Measurements from ENCODE around the gene TMEM141.
"Not testable (repeated sequence)": the region's sequence is repeated elsewhere in the genome, so short reads cannot be mapped to it uniquely, and the experiment has no call there.

The TMEM141 gene

DNA sequence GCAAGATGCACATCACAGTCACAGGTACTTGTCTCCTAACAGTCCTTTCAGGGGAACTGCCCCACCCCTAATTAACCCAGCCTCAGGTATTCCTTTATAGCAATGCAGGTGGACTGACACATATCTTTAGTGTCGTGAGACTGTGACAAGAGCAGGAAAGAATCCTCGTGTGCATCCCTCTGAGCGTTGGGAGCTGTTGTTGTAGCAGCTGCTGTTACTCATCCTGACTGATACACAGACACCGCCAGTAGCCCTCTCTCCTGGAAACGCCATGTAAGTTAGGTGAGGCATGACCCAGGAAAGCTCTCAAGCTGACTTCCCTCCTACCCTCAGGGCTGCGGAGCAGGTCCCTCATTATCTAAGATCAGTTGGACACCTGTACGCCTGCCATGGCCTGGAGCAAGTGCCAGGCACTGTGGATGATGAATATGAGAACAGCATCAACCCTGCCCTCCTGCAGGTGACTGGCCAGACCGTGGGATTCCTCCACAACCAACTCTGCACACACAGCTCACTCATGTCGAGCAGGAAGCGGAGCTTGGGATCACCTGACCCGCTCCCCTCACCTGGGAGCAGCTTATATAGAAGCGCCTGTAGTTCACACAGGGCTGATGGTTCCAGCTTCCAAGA lies 16.6 kb upstream of the TMEM141 start:
- Mint-ChIP-seq H3K27me3 (ENCODE audit: low read depth) (peaks cover 21% of the 10 kb centered on the region), H3K4me1 (ENCODE audit: low read depth) (peaks cover 2% of the 10 kb centered on the region), H3K9me3 (peaks cover 8% of the 10 kb centered on the region), H3K36me3 (ENCODE audit: low read depth) (no peaks in the 10 kb centered on the region), H3K27ac (no peak overlapping the region), H3K4me3 (no peak overlapping the region)
- DNase-seq (ENCODE audit: low spot score): no peak

DNA sequence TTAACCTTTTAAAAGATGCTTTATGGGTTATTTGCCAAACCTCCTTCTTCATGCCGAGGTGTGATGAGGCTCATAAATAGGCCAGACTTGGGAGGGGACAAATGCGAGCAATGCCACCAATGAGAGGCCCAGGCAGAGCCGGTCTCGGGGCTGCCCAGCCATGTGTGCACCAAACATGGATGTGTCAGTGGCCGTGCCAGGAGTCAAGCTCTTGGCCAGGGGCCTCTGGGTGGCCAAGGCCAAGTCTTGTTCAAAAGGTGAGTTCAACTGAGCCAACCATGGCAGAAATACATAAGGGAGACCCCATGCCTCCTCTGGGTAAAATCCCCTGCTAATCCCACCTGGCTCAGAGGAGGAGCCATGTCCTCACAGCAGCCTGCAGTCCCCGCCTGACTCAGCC lies 16.0 kb upstream of the TMEM141 start:
- H3K27ac Mint-ChIP-seq: no peak overlapping the region
- H3K36me3 Mint-ChIP-seq (ENCODE audit: low read depth): no peaks in the 10 kb centered on the region
- H3K4me1 Mint-ChIP-seq (ENCODE audit: low read depth): no peaks in the 10 kb centered on the region
- H3K4me3 Mint-ChIP-seq: no peak overlapping the region
- DNase-seq (ENCODE audit: low spot score): no peak
- H3K9me3 Mint-ChIP-seq: peaks cover 8% of the 10 kb centered on the region
- H3K27me3 Mint-ChIP-seq (ENCODE audit: low read depth): peaks cover 25% of the 10 kb centered on the region

DNA sequence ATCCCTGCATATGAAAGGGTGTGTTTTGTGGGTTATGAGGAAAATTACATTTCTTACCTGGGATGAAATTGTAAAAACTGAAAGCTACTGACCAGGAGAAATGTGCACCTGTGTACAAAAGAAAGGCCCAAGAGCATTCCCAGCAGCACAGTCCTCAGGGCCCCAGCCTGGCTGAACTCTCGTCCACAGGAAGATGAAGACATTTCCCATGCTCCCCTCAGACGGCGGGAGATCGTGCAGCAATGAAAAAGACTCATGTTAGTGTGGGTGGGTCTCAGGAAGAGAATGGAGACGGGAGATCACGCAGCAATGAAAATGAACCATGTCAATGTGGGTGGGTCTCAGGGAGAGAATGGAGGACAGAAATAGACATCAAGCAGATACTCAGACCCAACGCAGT lies 14.2 kb upstream of the TMEM141 start:
- H3K27ac Mint-ChIP-seq: no peak overlapping the region
- no peaks in the 10 kb centered on the region for H3K36me3 Mint-ChIP-seq (ENCODE audit: low read depth)
- DNase-seq (ENCODE audit: low spot score): no peak
- peaks cover 32% of the 10 kb centered on the region for H3K27me3 Mint-ChIP-seq (ENCODE audit: low read depth)
- H3K4me3 Mint-ChIP-seq: no peak overlapping the region
- H3K9me3 Mint-ChIP-seq: peaks cover 8% of the 10 kb centered on the region
- no peaks in the 10 kb centered on the region for H3K4me1 Mint-ChIP-seq (ENCODE audit: low read depth)

DNA sequence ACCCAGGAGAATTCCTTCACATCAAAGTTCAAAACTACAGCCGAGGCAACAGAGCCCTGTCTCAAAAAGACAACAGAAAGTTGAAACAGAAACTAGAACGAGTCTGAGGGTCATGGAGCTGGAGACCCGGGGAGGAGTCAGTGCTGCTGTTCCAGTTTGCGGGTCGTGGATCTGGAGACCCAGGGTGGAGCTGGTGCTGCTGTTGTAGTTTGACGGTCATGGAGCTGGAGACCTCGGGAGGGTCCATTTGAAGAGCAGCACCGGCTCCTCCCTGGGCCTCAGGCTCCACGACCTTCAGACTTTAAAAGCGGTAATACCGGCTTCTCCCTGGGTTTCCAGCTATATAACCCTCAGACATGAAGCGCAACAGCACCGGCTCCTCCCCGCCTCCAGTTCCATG lies 13.8 kb upstream of the TMEM141 start:
- H3K9me3 Mint-ChIP-seq: peaks cover 8% of the 10 kb centered on the region
- no peaks in the 10 kb centered on the region for H3K4me1 Mint-ChIP-seq (ENCODE audit: low read depth)
- H3K27ac Mint-ChIP-seq: no peak overlapping the region
- H3K36me3 Mint-ChIP-seq (ENCODE audit: low read depth): no peaks in the 10 kb centered on the region
- no peak overlapping the region for H3K4me3 Mint-ChIP-seq
- peaks cover 32% of the 10 kb centered on the region for H3K27me3 Mint-ChIP-seq (ENCODE audit: low read depth)
- DNase-seq (ENCODE audit: low spot score): no peak

DNA sequence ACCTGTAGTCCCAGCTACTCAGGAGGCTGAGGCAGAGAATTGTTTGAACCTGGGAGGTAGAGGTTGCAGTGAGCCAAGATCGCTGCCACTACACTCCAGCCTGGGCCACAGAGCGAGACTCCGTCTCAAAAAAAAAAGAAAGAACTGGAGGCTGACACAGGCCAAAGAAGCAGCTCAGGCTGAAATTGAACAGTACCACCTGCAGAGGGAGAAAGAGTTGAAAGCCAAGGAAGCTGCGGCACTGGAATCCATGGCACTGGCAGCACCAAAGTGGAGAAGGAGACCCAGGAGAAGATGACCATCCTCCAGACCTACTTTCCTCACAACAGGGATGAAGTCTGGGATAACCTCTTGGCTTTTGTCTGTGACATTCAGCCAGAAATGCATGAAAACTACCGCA lies 11.3 kb upstream of the TMEM141 start:
- Mint-ChIP-seq H3K4me3 (no peak overlapping the region), H3K27ac (no peak overlapping the region), H3K4me1 (ENCODE audit: low read depth) (no peaks in the 10 kb centered on the region), H3K36me3 (ENCODE audit: low read depth) (no peaks in the 10 kb centered on the region), H3K9me3 (no peaks in the 10 kb centered on the region), H3K27me3 (ENCODE audit: low read depth) (peaks cover 36% of the 10 kb centered on the region)
- no peak for DNase-seq (ENCODE audit: low spot score)

DNA sequence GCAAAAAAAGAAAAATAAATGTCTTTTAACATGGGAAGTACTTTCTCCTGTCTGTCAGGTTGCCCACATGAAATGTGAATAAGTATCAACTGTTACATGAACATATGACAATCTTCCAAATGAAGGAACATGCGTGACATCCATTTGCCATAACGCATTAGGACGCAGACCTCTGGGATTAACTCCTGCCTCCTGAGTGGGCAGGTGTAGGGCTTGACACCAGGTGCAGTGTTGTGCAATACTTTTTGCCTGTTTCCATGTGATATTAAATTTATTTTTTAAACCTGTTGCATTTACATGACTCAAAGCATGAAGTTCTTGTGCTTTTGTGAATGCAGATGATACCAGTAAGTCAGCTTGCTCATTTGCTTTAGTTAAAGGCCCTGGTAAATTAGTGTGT lies 8.7 kb upstream of the TMEM141 start:
- H3K9me3 Mint-ChIP-seq: no peaks in the 10 kb centered on the region
- no peaks in the 10 kb centered on the region for H3K36me3 Mint-ChIP-seq (ENCODE audit: low read depth)
- H3K4me3 Mint-ChIP-seq: no peak overlapping the region
- H3K27ac Mint-ChIP-seq: no peak overlapping the region
- peaks cover under 1% of the 10 kb centered on the region for H3K4me1 Mint-ChIP-seq (ENCODE audit: low read depth)
- no peak for DNase-seq (ENCODE audit: low spot score)
- peaks cover 35% of the 10 kb centered on the region for H3K27me3 Mint-ChIP-seq (ENCODE audit: low read depth)

DNA sequence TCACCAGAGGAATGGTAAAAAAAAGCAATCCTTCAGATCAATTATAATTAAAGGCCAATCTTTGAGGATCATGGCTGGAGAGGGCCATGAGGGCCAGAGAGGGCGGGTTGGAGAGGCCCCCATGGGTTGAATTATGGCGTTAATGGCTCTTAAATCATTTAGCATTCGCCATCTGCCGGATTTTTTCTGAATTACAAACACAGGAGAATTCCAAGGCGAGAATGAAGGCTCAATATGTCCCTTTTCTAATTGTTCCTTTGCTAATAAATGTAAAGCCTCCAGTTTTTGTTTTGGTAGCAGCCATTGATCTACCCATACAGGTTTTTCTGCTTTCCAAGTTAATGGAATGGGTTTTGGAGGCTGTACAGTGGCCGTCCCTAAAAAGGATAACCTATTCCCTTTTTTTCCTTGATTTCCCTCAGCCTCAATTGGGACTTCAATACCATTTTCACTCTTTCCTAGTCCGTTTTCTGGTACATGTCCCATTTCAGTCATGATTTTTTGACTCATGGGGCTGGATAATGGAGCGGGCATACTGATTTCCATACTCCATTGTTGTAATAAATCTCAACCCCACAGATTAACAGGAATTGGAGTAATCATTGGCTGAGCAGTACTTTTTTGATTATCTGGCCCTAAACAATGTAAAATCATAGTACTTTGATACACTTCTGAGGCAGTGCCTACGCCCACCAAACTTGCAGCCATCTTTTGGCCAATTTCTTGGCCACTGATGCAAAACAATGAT lies 6.7 kb upstream of the TMEM141 start:
- Mint-ChIP-seq H3K4me3 (no peak overlapping the region), H3K36me3 (ENCODE audit: low read depth) (no peaks in the 10 kb centered on the region), H3K4me1 (ENCODE audit: low read depth) (peaks cover 14% of the 10 kb centered on the region), H3K9me3 (no peaks in the 10 kb centered on the region), H3K27me3 (ENCODE audit: low read depth) (peaks cover 21% of the 10 kb centered on the region), H3K27ac (no peak overlapping the region)
- DNase-seq (ENCODE audit: low spot score): no peak

DNA sequence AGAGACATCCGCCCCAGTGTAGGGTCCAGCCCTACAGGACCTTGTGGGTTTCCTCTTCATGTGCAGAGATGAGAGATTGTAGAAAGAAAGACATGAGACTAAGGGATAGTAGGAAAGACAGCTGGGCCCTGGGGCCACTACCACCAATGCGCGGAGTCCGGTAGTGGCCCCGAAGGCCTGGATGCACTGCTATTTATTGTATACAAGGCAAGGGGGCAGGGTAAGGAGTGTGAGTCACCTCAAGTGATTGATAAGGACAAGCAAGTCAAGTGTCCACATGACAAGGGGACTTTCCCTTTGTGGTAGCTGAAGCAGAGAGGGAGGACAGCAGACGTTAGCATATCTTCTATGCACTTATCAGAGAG lies 6.2 kb upstream of the TMEM141 start:
- H3K9me3 Mint-ChIP-seq: no peaks in the 10 kb centered on the region
- no peak overlapping the region for H3K4me3 Mint-ChIP-seq
- no peak overlapping the region for H3K27ac Mint-ChIP-seq
- H3K36me3 Mint-ChIP-seq (ENCODE audit: low read depth): no peaks in the 10 kb centered on the region
- no peak for DNase-seq (ENCODE audit: low spot score)
- H3K27me3 Mint-ChIP-seq (ENCODE audit: low read depth): peaks cover 17% of the 10 kb centered on the region
- H3K4me1 Mint-ChIP-seq (ENCODE audit: low read depth): peaks cover 14% of the 10 kb centered on the region

DNA sequence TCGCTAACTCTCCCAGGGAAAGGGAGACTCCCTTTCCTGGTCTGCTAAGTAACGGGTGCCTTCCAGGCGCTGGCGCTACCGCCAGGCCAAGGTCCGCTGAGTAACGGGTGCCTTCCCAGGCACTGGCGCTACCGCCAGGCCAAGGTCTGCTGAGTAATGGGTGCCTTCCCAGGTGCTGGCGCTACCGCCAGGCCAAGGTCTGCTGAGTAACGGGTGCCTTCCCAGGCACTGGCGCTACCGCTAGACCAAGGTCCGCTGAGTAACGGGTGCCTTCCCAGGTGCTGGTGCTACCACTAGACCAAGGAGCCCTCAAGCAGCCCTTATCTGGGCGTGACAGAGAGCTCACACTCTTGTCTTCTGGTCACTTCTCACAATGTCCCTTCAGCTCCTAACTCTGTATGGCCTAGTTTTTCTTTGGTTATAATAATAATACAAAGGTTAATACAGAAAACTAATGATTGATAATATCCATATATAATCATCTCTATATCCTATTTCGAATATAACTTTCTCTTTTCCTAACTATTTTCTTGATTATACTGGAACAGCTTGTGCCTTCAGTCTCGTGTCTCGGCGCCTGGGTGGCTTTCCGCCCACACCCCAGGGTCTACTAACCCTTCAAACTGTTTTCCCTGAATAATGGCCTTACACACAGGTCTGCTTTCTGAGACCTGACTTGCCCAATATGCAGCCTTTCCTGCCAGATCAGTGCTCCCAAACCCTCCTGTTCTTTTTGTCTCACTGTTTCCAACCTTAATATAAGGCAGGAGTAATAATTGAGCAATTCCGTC lies 5.4 kb upstream of the TMEM141 start:
- not testable (repeated sequence) for DNase-seq (ENCODE audit: low spot score); H3K36me3 Mint-ChIP-seq (ENCODE audit: low read depth); H3K27ac Mint-ChIP-seq; H3K9me3 Mint-ChIP-seq; H3K27me3 Mint-ChIP-seq (ENCODE audit: low read depth); H3K4me3 Mint-ChIP-seq
- H3K4me1 Mint-ChIP-seq (ENCODE audit: low read depth): peaks cover 17% of the 10 kb centered on the region

DNA sequence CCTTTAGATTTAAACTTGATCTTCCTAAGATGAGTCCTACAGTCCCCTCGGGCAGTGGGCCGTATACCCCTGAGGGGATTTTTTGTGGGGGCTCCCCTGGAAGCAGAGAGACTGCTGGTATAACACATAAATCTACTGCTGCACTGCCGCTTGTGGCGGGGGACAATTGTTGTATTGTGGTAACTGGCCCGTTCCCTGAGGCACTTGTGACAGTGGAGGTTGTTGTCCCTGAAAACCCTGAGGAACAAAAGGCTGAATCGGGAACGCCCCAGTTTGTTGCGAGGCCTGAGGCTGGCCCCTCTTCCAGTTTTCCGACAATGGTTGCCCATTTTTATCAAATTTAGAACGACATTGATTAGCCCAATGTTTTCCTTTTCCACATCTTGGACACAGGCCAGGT lies 4.7 kb upstream of the TMEM141 start:
- H3K27ac Mint-ChIP-seq: no peak overlapping the region
- H3K4me1 Mint-ChIP-seq (ENCODE audit: low read depth): peaks cover 17% of the 10 kb centered on the region
- no peaks in the 10 kb centered on the region for H3K36me3 Mint-ChIP-seq (ENCODE audit: low read depth)
- H3K27me3 Mint-ChIP-seq (ENCODE audit: low read depth): peaks cover 9% of the 10 kb centered on the region
- no peak overlapping the region for H3K4me3 Mint-ChIP-seq
- H3K9me3 Mint-ChIP-seq: no peaks in the 10 kb centered on the region
- DNase-seq (ENCODE audit: low spot score): no peak

DNA sequence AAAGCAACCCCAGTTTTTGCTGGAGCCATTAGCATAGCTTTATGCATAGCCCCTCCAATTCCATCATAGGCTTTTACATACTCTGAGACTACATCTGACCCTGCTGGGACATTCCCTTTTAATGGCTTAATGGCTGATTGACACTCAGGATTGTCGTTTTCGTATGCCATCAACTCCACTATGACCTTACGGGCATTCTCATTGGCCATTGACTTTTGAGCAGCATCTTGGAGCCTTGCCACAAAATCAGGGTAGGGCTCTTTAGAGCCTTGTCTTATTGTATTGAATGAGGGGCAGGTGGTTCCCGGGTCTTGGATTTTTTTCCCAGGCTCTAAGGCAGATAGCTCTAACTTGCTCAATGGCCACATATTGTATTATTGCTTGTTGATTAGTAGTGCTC lies 4.2 kb upstream of the TMEM141 start:
- H3K4me3 Mint-ChIP-seq; H3K27ac Mint-ChIP-seq; H3K27me3 Mint-ChIP-seq (ENCODE audit: low read depth); H3K9me3 Mint-ChIP-seq; DNase-seq (ENCODE audit: low spot score); H3K36me3 Mint-ChIP-seq (ENCODE audit: low read depth): not testable (repeated sequence)
- H3K4me1 Mint-ChIP-seq (ENCODE audit: low read depth): peaks cover 19% of the 10 kb centered on the region

DNA sequence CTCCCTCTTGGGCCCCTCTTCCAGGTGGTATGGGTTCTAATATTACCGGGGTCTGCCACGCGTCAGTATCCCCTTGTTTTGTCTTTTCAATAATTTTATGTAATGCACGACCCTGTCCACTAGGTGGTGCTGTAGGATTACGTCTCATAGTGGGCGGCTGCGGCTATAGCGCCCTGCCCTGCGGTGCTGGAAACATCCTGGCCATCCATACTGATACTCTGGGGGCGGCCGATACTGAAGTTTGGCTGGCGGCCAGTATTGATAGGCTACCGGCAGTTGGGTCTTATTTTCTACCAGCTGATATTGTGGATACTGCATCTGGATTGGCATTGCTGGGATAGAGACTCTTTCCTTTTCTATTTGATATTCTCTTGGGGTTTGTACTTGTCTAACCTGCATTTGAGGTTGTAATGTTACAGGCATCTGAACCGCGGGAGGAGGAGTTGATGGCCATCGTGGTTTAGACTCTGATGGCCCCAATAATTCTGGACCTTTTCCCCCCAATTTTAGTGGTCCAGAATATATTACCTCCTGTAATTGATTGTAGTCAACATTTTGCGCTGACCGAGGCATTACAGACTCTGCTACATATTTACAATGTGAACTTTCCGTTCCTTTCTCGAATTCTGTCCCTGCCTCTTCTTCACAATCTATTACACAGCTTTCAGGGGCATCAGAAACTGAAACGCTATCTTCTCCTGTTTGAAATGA lies 3.3 kb upstream of the TMEM141 start:
- no peak overlapping the region for H3K27ac Mint-ChIP-seq
- peaks cover 3% of the 10 kb centered on the region for H3K36me3 Mint-ChIP-seq (ENCODE audit: low read depth)
- peaks cover 23% of the 10 kb centered on the region for H3K4me1 Mint-ChIP-seq (ENCODE audit: low read depth)
- peaks cover 5% of the 10 kb centered on the region for H3K27me3 Mint-ChIP-seq (ENCODE audit: low read depth)
- DNase-seq (ENCODE audit: low spot score): peak; percentile 82
- H3K9me3 Mint-ChIP-seq: no peaks in the 10 kb centered on the region
- peak overlapping the region; percentile 3 for H3K4me3 Mint-ChIP-seq

DNA sequence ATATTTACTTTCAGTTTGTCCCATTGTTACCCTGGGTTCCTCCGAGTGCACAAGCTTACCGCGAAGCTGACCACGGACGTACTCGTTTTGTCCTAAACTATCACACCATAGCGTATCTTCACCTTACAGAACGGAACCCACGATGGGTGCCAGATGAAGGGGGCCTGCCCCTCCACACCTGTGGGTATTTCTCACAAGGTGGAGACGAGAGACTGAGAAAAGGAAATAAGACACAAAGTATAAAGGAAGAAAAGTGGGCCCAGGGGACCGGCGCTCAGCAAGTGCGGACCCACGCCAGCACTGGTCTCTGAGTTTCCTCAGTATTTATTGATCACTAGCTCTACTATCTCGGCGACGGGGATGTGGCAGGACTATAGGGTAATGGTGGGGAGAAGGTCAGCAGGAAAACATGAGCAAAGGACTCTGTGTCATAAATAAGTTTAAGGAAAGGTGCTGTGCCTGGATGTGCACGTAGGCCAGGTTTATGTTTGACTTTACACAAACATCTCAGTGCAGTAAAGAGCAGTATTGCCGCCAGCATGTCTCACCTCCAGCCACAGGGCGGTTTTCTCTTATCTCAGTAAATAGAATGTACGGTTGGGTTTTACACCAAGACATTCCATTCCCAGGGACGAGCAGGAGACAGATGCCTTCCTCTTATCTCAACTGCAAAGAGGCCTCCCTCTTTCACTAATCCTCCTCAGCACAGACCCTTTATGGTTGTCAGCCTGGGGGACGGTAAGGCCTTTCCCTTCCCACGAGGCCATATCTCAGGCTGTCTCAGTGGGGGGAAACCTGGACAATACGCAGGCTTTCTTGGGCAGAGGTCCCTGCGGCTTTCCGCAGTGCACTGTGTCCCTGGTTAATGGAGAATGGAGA lies 2.3 kb upstream of the TMEM141 start:
- not testable (repeated sequence) for H3K27ac Mint-ChIP-seq; DNase-seq (ENCODE audit: low spot score); H3K36me3 Mint-ChIP-seq (ENCODE audit: low read depth); H3K9me3 Mint-ChIP-seq; H3K4me3 Mint-ChIP-seq; H3K27me3 Mint-ChIP-seq (ENCODE audit: low read depth)
- peaks cover 23% of the 10 kb centered on the region for H3K4me1 Mint-ChIP-seq (ENCODE audit: low read depth)
